SK-N-SH (cell line): Measurements from ENCODE around the gene HFE. TPM values are rescaled to one million over a fixed set of nuclear protein-coding genes. Genes with fewer than 3 reads are reported as not detected.

ENCODE experiments used
- CTCF ChIA-PET: fragments of 300-600, 350-600 bp; formaldehyde crosslinking; extraction: SDS; loops from one replicate; lab custom pipeline; 2021; lab: Yijun Ruan, JAX
- POLR2A ChIA-PET: fragments of 350-600 bp; sonication (Branson Sonifier 250); formaldehyde crosslinking; extraction: SDS; loops from one replicate; lab custom pipeline; 2020; ENCODE audit warnings: antibody characterized with exemption, inconsistent platforms; lab: Yijun Ruan, JAX
- DNase-seq: peaks from one replicate; pipeline ENCODE4 v3.0.0; 2012
- H2AFZ ChIP-seq: fragments of 200-600 bp; sonication (generic); 2 replicates; pipeline ENCODE4 v1.8.1; 2016; ENCODE audit warnings: antibody characterized with exemption, mild to moderate bottlenecking, low read depth
- H3F3A ChIP-seq: fragments of 200-600 bp; sonication (generic); replicated peaks from 2 replicates; pipeline ENCODE3; 2016; ENCODE audit warnings: antibody characterized with exemption, mild to moderate bottlenecking; ENCODE audit not compliant: insufficient read depth
- H3K27ac ChIP-seq, 2 experiments: fragments of 200-500 bp in 1 of 2; fragments of 200-600 bp in 1 of 2; sonication (Bioruptor generic) in 1 of 2; sonication (generic), shearing (Covaris generic) in 1 of 2; 2 replicates each; pipeline versions ENCODE4 v1.5.1 to v1.6.1; 2014 to 2016; ENCODE audit warnings: low read depth in 2 of 2, inconsistent platforms in 1 of 2, low read length in 1 of 2, mild to moderate bottlenecking in 1 of 2, mixed read lengths in 1 of 2
- H3K27me3 ChIP-seq: fragments of 200-600 bp; sonication (generic), shearing (Covaris generic); 2 replicates; pipeline ENCODE4 v1.6.1; 2016; ENCODE audit warnings: mixed run types; ENCODE audit not compliant: insufficient read depth
- H3K36me3 ChIP-seq, 2 experiments: fragments of 200-500 bp in 1 of 2; fragments of 200-600 bp in 1 of 2; sonication (Bioruptor generic) in 1 of 2; sonication (generic) in 1 of 2; replicated peaks in 1 of 2; 2 replicates each; pipeline versions ENCODE3 to v1.5.1; 2014 to 2016; ENCODE audit warnings: low read length in 1 of 2, mild to moderate bottlenecking in 1 of 2; ENCODE audit not compliant: insufficient read depth in 2 of 2, control insufficient read depth in 1 of 2
- H3K4me1 ChIP-seq, 2 experiments: fragments of 200-500 bp in 1 of 2; fragments of 200-600 bp in 1 of 2; sonication (Bioruptor generic) in 1 of 2; sonication (generic), shearing (Covaris generic) in 1 of 2; 2 replicates each; pipeline versions ENCODE4 v1.5.1 to v1.6.1; 2014 to 2016; ENCODE audit warnings: low read depth in 1 of 2, low read length in 1 of 2, mixed run types in 1 of 2; ENCODE audit not compliant: insufficient read depth in 2 of 2, control insufficient read depth in 1 of 2
- H3K4me2 ChIP-seq: fragments of 200-600 bp; sonication (generic), shearing (Covaris generic); 2 replicates; pipeline ENCODE4 v1.6.1; 2017; ENCODE audit warnings: mixed run types
- H3K4me3 ChIP-seq, 2 experiments: fragments of 200-500 bp in 1 of 2; fragments of 200-600 bp in 1 of 2; sonication (Bioruptor generic) in 1 of 2; sonication (generic), shearing (Covaris generic) in 1 of 2; 2 replicates each; pipeline versions ENCODE4 v1.5.1 to v1.8.1; 2014 to 2016; ENCODE audit warnings: low read depth in 2 of 2, inconsistent platforms in 1 of 2, low read length in 1 of 2, mild to moderate bottlenecking in 1 of 2, mixed read lengths in 1 of 2, moderate library complexity in 1 of 2
- H3K79me2 ChIP-seq: fragments of 200-600 bp; sonication (generic); 2 replicates; pipeline ENCODE4 v1.8.1; 2017; ENCODE audit warnings: mild to moderate bottlenecking; ENCODE audit not compliant: insufficient read depth
- H3K9ac ChIP-seq: fragments of 200-600 bp; sonication (generic); 2 replicates; pipeline ENCODE4 v1.6.1; 2017; ENCODE audit warnings: mixed run types
- H3K9me2 ChIP-seq: fragments of 200-600 bp; sonication (generic); 2 replicates; pipeline ENCODE4 v1.6.1; 2017; ENCODE audit warnings: mixed run types
- H3K9me3 ChIP-seq: fragments of 200-600 bp; sonication (generic); 2 replicates; pipeline ENCODE4 v1.6.1; 2017; ENCODE audit warnings: mixed run types, mild to moderate bottlenecking, moderate library complexity
- H4K20me1 ChIP-seq: fragments of 200-600 bp; sonication (generic); 2 replicates; pipeline ENCODE4 v1.6.1; 2017; ENCODE audit warnings: mild to moderate bottlenecking, mixed run types; ENCODE audit not compliant: insufficient read depth
- CHD2 ChIP-seq: fragments of 150-350 bp; IDR thresholded peaks from 2 replicates; pipeline ENCODE4 v1.6.1; 2018; ENCODE audit warnings: low read length; ENCODE audit not compliant: partially characterized antibody
- CTCF ChIP-seq: fragments of 200-600 bp; sonication (generic); IDR thresholded peaks from 2 replicates; pipeline ENCODE4 v1.6.1; 2017; ENCODE audit warnings: antibody characterized with exemption, mild to moderate bottlenecking, moderate library complexity
- EZH2phosphoT487 ChIP-seq: fragments of 200-600 bp; sonication (generic); IDR thresholded peaks from 2 replicates; pipeline ENCODE4 v1.6.1; 2017; ENCODE audit warnings: low read depth, mixed run types, mild to moderate bottlenecking, antibody characterized with exemption, moderate library complexity, borderline replicate concordance
- FOSL2 ChIP-seq: IDR thresholded peaks from 2 replicates; pipeline ENCODE4 v1.4.0; 2012; ENCODE audit warnings: low read depth, mild to moderate bottlenecking, moderate library complexity, borderline replicate concordance
- FOXM1 ChIP-seq: IDR thresholded peaks from 2 replicates; pipeline ENCODE4 v1.4.0; 2012; ENCODE audit warnings: low read depth, mild to moderate bottlenecking
- GABPA ChIP-seq: IDR thresholded peaks from 2 replicates; pipeline ENCODE4 v1.4.0; 2012; ENCODE audit warnings: low read depth, mild to moderate bottlenecking
- GATA2 ChIP-seq: sonication (generic); formaldehyde crosslinking; IDR thresholded peaks from 2 replicates; pipeline ENCODE4 v1.5.0; 2020; ENCODE audit warnings: mild to moderate bottlenecking, missing genetic modification reagents
- JUND ChIP-seq: IDR thresholded peaks from 2 replicates; pipeline ENCODE4 v1.4.0; 2012
- MXI1 ChIP-seq: IDR thresholded peaks from 2 replicates; pipeline ENCODE4 v1.6.1; 2012; ENCODE audit warnings: mild to moderate bottlenecking, low read depth, low read length, improper control_type of control experiment
- POLR2AphosphoS5 ChIP-seq: IDR thresholded peaks from 2 replicates; pipeline ENCODE4 v1.6.1; 2012; ENCODE audit warnings: low read depth, low read length
- RAD21 ChIP-seq: IDR thresholded peaks from 2 replicates; pipeline ENCODE4 v1.6.1; 2012; ENCODE audit warnings: mild to moderate bottlenecking, low read length
- RCOR1 ChIP-seq: fragments of 150-350 bp; IDR thresholded peaks from 2 replicates; pipeline ENCODE4 v1.6.1; 2017; ENCODE audit warnings: antibody characterized with exemption, low read length
- REST ChIP-seq: IDR thresholded peaks from 2 replicates; pipeline ENCODE4 v1.6.1; 2012; ENCODE audit warnings: mild to moderate bottlenecking, low read depth, low read length, moderate library complexity
- RFX5 ChIP-seq: IDR thresholded peaks from 2 replicates; pipeline ENCODE4 v1.6.1; 2012; ENCODE audit warnings: mild to moderate bottlenecking, improper control_type of control experiment, low read length
- RXRA ChIP-seq: IDR thresholded peaks from 2 replicates; pipeline ENCODE4 v1.4.0; 2012; ENCODE audit warnings: low read depth, mild to moderate bottlenecking, borderline replicate concordance
- SIN3A ChIP-seq: IDR thresholded peaks from 2 replicates; pipeline ENCODE4 v1.6.1; 2012; ENCODE audit warnings: low read depth, mild to moderate bottlenecking, low read length, moderate library complexity, borderline replicate concordance
- SMC3 ChIP-seq: IDR thresholded peaks from 2 replicates; pipeline ENCODE4 v1.6.1; 2012; ENCODE audit warnings: low read depth, low read length, improper control_type of control experiment
- TEAD4 ChIP-seq: IDR thresholded peaks from 2 replicates; pipeline ENCODE4 v1.4.0; 2012; ENCODE audit warnings: mild to moderate bottlenecking, borderline replicate concordance; ENCODE audit not compliant: insufficient read depth
- USF1 ChIP-seq: IDR thresholded peaks from 2 replicates; pipeline ENCODE4 v1.4.0; 2012; ENCODE audit warnings: low read depth, borderline replicate concordance
- YY1 ChIP-seq: IDR thresholded peaks from 2 replicates; pipeline ENCODE4 v1.4.0; 2012; ENCODE audit warnings: low read depth, mild to moderate bottlenecking
- ZBTB33 ChIP-seq: IDR thresholded peaks from 2 replicates; pipeline ENCODE4 v1.4.0; 2012; ENCODE audit warnings: low read depth, borderline replicate concordance
- WGBS: methylation state at CpG from one replicate; pipeline ENCODE4 v1.1.6; 2017; ENCODE audit warnings: low lambda C conversion rate; 5-methylcytosine and 5-hydroxymethylcytosine counted together
- polyA plus RNA-seq, 3 experiments: library from polyadenylated mRNA; depleted of rRNA; stranded (reverse); fragments of >200 nt; gene quantifications; 2 replicates each; pipeline ENCODE4 v1.2.3, GENCODE V29; 2012
- TF ChIP-seq, protein P1 (sequence below): fragments of 150-350 bp; IDR thresholded peaks from 2 replicates; pipeline ENCODE4 v1.6.1; 2017; ENCODE audit warnings: antibody characterized with exemption, low read length, low read depth, borderline replicate concordance

Gene HFE
- polyA plus RNA-seq, 1 of the 3 experiments (the other 2 are of a cell fraction): not detected

DNA sequence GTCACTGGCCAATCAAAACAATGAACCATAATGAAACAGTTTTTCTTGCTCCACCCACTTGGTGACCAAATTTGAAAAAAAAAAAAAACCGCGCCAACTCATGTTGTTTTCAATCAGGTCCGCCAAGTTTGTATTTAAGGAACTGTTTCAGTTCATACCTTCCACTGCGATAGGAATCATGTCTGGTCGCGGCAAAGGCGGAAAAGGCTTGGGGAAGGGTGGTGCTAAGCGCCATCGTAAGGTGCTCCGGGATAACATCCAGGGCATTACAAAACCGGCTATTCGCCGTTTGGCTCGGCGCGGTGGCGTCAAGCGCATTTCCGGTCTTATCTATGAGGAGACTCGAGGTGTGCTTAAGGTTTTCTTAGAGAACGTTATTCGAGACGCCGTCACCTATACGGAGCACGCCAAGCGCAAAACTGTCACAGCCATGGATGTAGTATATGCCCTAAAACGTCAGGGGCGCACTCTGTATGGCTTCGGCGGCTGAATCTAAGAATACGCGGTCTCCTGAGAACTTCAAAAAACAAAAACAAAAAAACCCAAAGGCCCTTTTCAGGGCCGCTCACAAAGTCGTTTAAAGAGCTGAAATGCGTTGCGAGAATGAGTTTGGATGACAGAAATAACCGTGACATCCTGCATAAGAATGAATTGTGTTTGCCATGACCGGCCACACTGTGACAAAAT lies 16.7 kb downstream of the HFE start:
- Histone ChIP-seq H3K27ac (peak overlapping the region; percentile 85 to 97), H4K20me1 (no peaks in the 10 kb centered on the region), H3F3A (peaks cover 33% of the 10 kb centered on the region), H3K4me2 (peak overlapping the region; percentile 80), H3K9me3 (no peaks in the 10 kb centered on the region), H3K36me3 (no peaks in the 10 kb centered on the region), H3K9ac (peak overlapping the region; percentile 58), H2AFZ (no peak overlapping the region), H3K9me2 (no peaks in the 10 kb centered on the region), H3K79me2 (no peaks in the 10 kb centered on the region), H3K4me3 (peak overlapping the region; percentile 55 to 65), H3K4me1 (peaks cover 7 to 17% of the 10 kb centered on the region in 2 experiments), H3K27me3 (no peaks in the 10 kb centered on the region)
- DNase-seq: peak; percentile 69
- ChIA-PET POLR2A (interaction anchor here (0.6 to 3.1 kb wide), 39 partner anchors 9 to 1704 kb away, joined by 3 to 56 read pairs (median 5); a partner anchor contains a TSS), CTCF (interaction anchor here (0.7 to 20.9 kb wide), 6 partner anchors 10 to 113 kb away, joined by 3 to 660 read pairs (median 3); a partner anchor contains a TSS)
- 1% methylated on average over 30 of the region's 39 CpGs for WGBS
- TF ChIP-seq FOXM1 (peak; percentile 66), SIN3A (peak; percentile 99), RCOR1 (peak; percentile 95), RFX5 (no peak), CHD2 (peak; percentile 98), TEAD4 (peak; percentile 53; the same call in 1 of the 2 replicates), FOSL2 (no peak), RAD21 (no peak), POLR2AphosphoS5 (peak; percentile 100), REST (peak; percentile 83), MXI1 (no peak), RXRA (peak; percentile 90), JUND (peak; percentile 67; the same call in 1 of the 2 replicates), EZH2phosphoT487 (no peak), CTCF (peak; percentile 62), USF1 (no peak), ZBTB33 (peak; percentile 96), SMC3 (no peak), YY1 (peak; percentile 76; the same call in 1 of the 2 replicates), GABPA (peak; percentile 39), GATA2 (CRISPR knock-in tag) (peak; percentile 81)
- TF ChIP-seq, protein P1, sequence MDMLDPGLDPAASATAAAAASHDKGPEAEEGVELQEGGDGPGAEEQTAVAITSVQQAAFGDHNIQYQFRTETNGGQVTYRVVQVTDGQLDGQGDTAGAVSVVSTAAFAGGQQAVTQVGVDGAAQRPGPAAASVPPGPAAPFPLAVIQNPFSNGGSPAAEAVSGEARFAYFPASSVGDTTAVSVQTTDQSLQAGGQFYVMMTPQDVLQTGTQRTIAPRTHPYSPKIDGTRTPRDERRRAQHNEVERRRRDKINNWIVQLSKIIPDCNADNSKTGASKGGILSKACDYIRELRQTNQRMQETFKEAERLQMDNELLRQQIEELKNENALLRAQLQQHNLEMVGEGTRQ: no peak
